OCI-LY3 (cell line): ENCODE results near the gene PLOD2.

Experiments used
- H2AFZ ChIP-seq: fragments of 200-600, 300-600 bp; shearing (Covaris generic); 2 replicates; pipeline ENCODE4 v1.6.0; 2014; ENCODE audit warnings: antibody characterized with exemption, low read depth, low read length
- H3K27ac ChIP-seq: fragments of 200-600, 300-600 bp; sonication (generic); 2 replicates; pipeline ENCODE4 v1.5.1; 2014; ENCODE audit warnings: mild to moderate bottlenecking, low read length, moderate library complexity, mixed read lengths
- H3K27me3 ChIP-seq: fragments of 200-600, 300-600 bp; sonication (generic); 2 replicates; pipeline ENCODE4 v1.6.1; 2014; ENCODE audit warnings: low read depth, low read length, mixed read lengths
- H3K36me3 ChIP-seq: fragments of 200-600, 300-600 bp; sonication (generic); replicated peaks from 2 replicates; pipeline ENCODE3; 2014; ENCODE audit warnings: low read depth, low read length, mixed read lengths
- H3K4me1 ChIP-seq: fragments of 300-600, 200-600 bp; sonication (generic); 2 replicates; pipeline ENCODE4 v1.6.1; 2014; ENCODE audit warnings: low read length, mixed read lengths
- H3K4me2 ChIP-seq: fragments of 200-600, 300-600 bp; sonication (generic); 2 replicates; pipeline ENCODE4 v1.6.1; 2014; ENCODE audit warnings: low read length, mixed read lengths
- H3K4me3 ChIP-seq: fragments of 300-600, 200-600 bp; sonication (generic); 2 replicates; pipeline ENCODE4 v1.5.1; 2014; ENCODE audit warnings: antibody characterized with exemption, mild to moderate bottlenecking, low read length, moderate library complexity
- H3K79me2 ChIP-seq: fragments of 300-600, 200-600 bp; shearing (Covaris generic); 2 replicates; pipeline ENCODE4 v1.6.1; 2014; ENCODE audit warnings: mild to moderate bottlenecking, low read length, mixed read lengths
- H3K9ac ChIP-seq: fragments of 300-600, 200-600 bp; shearing (Covaris generic); 2 replicates; pipeline ENCODE4 v1.6.0; 2014; ENCODE audit warnings: mild to moderate bottlenecking, low read length, moderate library complexity
- H3K9me3 ChIP-seq: fragments of 200-600, 300-600 bp; shearing (Covaris generic); 2 replicates; pipeline ENCODE4 v1.6.1; 2014; ENCODE audit warnings: low read length, mixed read lengths; ENCODE audit not compliant: insufficient read depth
- H4K20me1 ChIP-seq: fragments of 200-600, 300-600 bp; sonication (generic); 2 replicates; pipeline ENCODE4 v1.6.1; 2016; ENCODE audit warnings: low read length, mixed read lengths; ENCODE audit not compliant: insufficient read depth
- EZH2phosphoT487 ChIP-seq: fragments of 200-600 bp; shearing (Covaris generic); IDR thresholded peaks from 2 replicates; pipeline ENCODE4 v1.6.1; 2018; ENCODE audit warnings: antibody characterized with exemption, mixed run types, low read depth
- TF ChIP-seq, protein P1 (sequence below): fragments of 200-600, 300-600 bp; sonication (generic); IDR thresholded peaks from 2 replicates; pipeline ENCODE4 v1.5.1; 2014; ENCODE audit warnings: antibody characterized with exemption, low read length, low read depth

Gene PLOD2

GRCh38 chr3:146160964-146161662 is at the start of gene PLOD2:
Gene PLOD2, minus strand, starts transcription at chr3:146161184. Its CDS starts 195 bp downstream, at chr3:146160989.
- H3K36me3 ChIP-seq: no peaks in the 10 kb centered on the region
- H3K27ac ChIP-seq: no peak within 1 kb of the TSS
- no peaks in the 10 kb centered on the region for H3K27me3 ChIP-seq
- no peaks in the 10 kb centered on the region for H3K9me3 ChIP-seq
- H3K79me2 ChIP-seq: no peaks in the 10 kb centered on the region
- no peak within 1 kb of the TSS for H3K4me3 ChIP-seq
- H3K4me2 ChIP-seq: no peak within 1 kb of the TSS
- no peak within 1 kb of the TSS for H2AFZ ChIP-seq
- H3K4me1 ChIP-seq: no peaks in the 10 kb centered on the region
- H3K9ac ChIP-seq: no peak within 1 kb of the TSS
- no peak for TF ChIP-seq EZH2phosphoT487
- TF ChIP-seq, protein P1, sequence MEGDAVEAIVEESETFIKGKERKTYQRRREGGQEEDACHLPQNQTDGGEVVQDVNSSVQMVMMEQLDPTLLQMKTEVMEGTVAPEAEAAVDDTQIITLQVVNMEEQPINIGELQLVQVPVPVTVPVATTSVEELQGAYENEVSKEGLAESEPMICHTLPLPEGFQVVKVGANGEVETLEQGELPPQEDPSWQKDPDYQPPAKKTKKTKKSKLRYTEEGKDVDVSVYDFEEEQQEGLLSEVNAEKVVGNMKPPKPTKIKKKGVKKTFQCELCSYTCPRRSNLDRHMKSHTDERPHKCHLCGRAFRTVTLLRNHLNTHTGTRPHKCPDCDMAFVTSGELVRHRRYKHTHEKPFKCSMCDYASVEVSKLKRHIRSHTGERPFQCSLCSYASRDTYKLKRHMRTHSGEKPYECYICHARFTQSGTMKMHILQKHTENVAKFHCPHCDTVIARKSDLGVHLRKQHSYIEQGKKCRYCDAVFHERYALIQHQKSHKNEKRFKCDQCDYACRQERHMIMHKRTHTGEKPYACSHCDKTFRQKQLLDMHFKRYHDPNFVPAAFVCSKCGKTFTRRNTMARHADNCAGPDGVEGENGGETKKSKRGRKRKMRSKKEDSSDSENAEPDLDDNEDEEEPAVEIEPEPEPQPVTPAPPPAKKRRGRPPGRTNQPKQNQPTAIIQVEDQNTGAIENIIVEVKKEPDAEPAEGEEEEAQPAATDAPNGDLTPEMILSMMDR: no peak
- H4K20me1 ChIP-seq: no peaks in the 10 kb centered on the region

- Histone ChIP-seq H3K4me1 (no peaks in the 10 kb centered on the region), H3K9me3 (no peaks in the 10 kb centered on the region), H2AFZ (no peak overlapping the region), H3K4me3 (no peak overlapping the region), H3K4me2 (no peak overlapping the region), H3K27ac (no peak overlapping the region), H3K36me3 (no peaks in the 10 kb centered on the region), H3K79me2 (no peaks in the 10 kb centered on the region), H3K27me3 (no peaks in the 10 kb centered on the region), H4K20me1 (no peaks in the 10 kb centered on the region), H3K9ac (no peak overlapping the region)
- TF ChIP-seq, protein P1: no peak
- TF ChIP-seq EZH2phosphoT487: no peak
These were observed 48.4 kb upstream of the PLOD2 start for GRCh38 chr3:146209371-146209770.

DNA sequence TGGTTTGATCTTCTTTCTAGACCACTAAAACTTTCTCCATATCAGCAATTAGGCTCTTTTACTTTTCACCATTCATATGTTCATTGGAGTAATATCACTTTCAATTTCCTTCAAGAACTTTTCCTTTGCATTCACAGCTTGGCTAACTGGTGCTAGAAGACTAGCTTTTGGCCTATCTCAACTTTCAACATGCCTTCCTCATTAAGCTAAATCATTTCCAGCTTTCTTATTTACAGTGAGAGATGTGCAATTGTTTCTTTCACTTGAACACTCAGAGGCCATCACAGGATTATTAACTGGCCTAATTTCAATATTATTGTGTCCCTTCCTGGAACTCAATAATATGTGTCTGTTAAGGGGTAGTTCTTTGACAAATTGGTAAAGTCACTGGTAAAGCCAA is 42.8 kb upstream of the PLOD2 start:
- Histone ChIP-seq H2AFZ (no peak overlapping the region), H3K4me2 (no peak overlapping the region), H3K27ac (no peak overlapping the region), H3K79me2 (no peaks in the 10 kb centered on the region), H3K9ac (no peak overlapping the region), H3K4me3 (no peak overlapping the region), H4K20me1 (no peaks in the 10 kb centered on the region), H3K4me1 (no peaks in the 10 kb centered on the region), H3K36me3 (no peaks in the 10 kb centered on the region), H3K9me3 (no peaks in the 10 kb centered on the region), H3K27me3 (no peaks in the 10 kb centered on the region)
- no peak for TF ChIP-seq EZH2phosphoT487
- TF ChIP-seq, protein P1: no peak

DNA sequence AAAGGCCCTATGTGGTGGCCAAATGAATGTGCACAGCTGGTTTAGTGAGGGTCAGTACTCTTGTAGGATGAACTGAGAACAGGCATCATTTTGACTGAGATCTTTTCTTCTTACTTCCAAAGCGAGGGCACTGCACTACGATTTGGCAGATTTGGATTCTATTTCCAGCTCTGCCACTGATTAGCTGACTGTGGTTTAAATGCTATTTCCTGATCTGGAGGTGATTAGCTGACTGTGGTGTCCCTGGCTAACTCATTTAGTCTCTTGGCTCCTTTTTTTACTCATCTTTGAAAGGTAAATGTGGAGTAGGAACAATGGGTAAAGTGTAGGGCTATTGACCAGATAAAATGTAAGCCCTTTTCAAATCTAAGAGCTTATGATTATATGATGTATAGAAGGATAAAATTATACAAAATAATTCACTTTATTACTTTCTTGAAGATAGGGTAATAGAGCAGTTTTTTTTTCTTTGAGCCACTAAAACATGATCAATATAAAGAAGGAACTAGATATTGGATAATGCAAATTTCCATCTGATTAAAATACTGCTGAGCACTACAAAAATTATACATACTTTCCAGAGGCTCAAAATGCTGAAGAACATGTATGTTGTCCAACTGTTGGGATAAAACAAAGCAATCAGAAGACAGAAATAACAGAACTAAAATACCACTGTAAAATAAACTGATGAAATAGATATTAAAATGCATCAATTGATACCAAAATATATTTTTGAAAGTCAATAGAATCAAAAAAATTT is 39.7 kb upstream of the PLOD2 start:
- Histone ChIP-seq H3K4me1 (no peaks in the 10 kb centered on the region), H2AFZ (no peak overlapping the region), H3K27ac (no peak overlapping the region), H3K36me3 (no peaks in the 10 kb centered on the region), H4K20me1 (no peaks in the 10 kb centered on the region), H3K27me3 (no peaks in the 10 kb centered on the region), H3K4me3 (no peak overlapping the region), H3K9me3 (no peaks in the 10 kb centered on the region), H3K9ac (no peak overlapping the region), H3K4me2 (no peak overlapping the region), H3K79me2 (no peaks in the 10 kb centered on the region)
- no peak for TF ChIP-seq EZH2phosphoT487
- TF ChIP-seq, protein P1: no peak
